Lower lobe of right lung (tissue), 2 donors: ENCODE measurements around the gene C15orf40. TPM values are rescaled to one million over a fixed set of nuclear protein-coding genes. Genes with fewer than 3 reads are reported as not detected.
A peak's percentile ranks its signal among the peaks of the same experiment; 100 is the strongest.
"Not testable (repeated sequence)": the region's sequence is repeated elsewhere in the genome, so short reads cannot be mapped to it uniquely, and the experiment has no call there.

ENCODE experiments used
- ATAC-seq, 2 donors: fragments of 200-7000 bp; cut with Tn5 transposase; one replicate each; pipeline ENCODE4 v1.9.1; 2020 to 2022; ENCODE audit warnings: mild to moderate bottlenecking in 2 of 2, moderate library complexity in 2 of 2
- DNase-seq: peaks from one replicate; pipeline ENCODE4 v3.0.0-alpha.2; 2020
- H3K27ac ChIP-seq: fragments of 200-600 bp; one replicate; pipeline ENCODE4 v1.8.0; 2022
- H3K27me3 ChIP-seq: fragments of 200-600 bp; one replicate; pipeline ENCODE4 v1.8.0; 2022; ENCODE audit warnings: low read depth
- H3K36me3 ChIP-seq: fragments of 200-600 bp; one replicate; pipeline ENCODE4 v1.8.0; 2022; ENCODE audit warnings: mild to moderate bottlenecking
- H3K4me1 ChIP-seq: fragments of 200-600 bp; one replicate; pipeline ENCODE4 v1.8.0; 2022
- H3K4me3 ChIP-seq: fragments of 200-600 bp; one replicate; pipeline ENCODE4 v1.8.0; 2022; ENCODE audit warnings: mild to moderate bottlenecking
- H3K9me3 ChIP-seq: fragments of 200-600 bp; one replicate; pipeline ENCODE4 v1.8.0; 2022
- CTCF ChIP-seq: fragments of 200-600 bp; IDR thresholded peaks from one replicate; pipeline ENCODE4 v1.8.0; 2022; ENCODE audit warnings: antibody characterized with exemption, mild to moderate bottlenecking
- intact Hi-C: fragments of 100-400 bp; cut with DNase I; formaldehyde crosslinking; loops from one replicate; pipeline ENCODE4 v1.11.0; 2022
- total RNA-seq: library from RNA; stranded (reverse); fragmentation: NEBNext Ultra II Directional; extraction: Animal tissue kit (Norgen Biotek cat#: 25700); gene quantifications from one replicate; pipeline ENCODE4 v1.2.1, GENCODE V29; 2021
- donor health status: DM: no; HTN: yes; CAD: no; lungs with severe emphysema.

Gene C15orf40
- total RNA-seq, 1 donor from 2014 or later, result 17.8 TPM

- H3K4me1 ChIP-seq, result peaks cover 30% of the 10 kb centered on the region
- ATAC-seq (peak; percentile 90 to 91), DNase-seq (peak; percentile 80)
- peak overlapping the region; percentile 88 for H3K4me3 ChIP-seq
- peak overlapping the region; percentile 85 for H3K27ac ChIP-seq
- intact Hi-C loops, result no loop called here
- H3K36me3 ChIP-seq, result peaks cover 38% of the 10 kb centered on the region
- no peaks in the 10 kb centered on the region for H3K27me3 ChIP-seq
- H3K9me3 ChIP-seq, result no peaks in the 10 kb centered on the region
- TF ChIP-seq CTCF, result peak; percentile 78
Measured at GRCh38 chr15:83010709-83011270, 649 bp downstream of the C15orf40 start.

GRCh38 chr15:83000672-83001031 is 10.8 kb downstream of the C15orf40 start:
- H3K4me1 ChIP-seq, DNase-seq, H3K27me3 ChIP-seq, H3K27ac ChIP-seq, H3K4me3 ChIP-seq, intact Hi-C loops, ATAC-seq, H3K9me3 ChIP-seq: not testable (repeated sequence)
- peaks cover 18% of the 10 kb centered on the region for H3K36me3 ChIP-seq

GRCh38 chr15:82999905-83000671 is 11.4 kb downstream of the C15orf40 start:
- Histone ChIP-seq H3K9me3 (no peaks in the 10 kb centered on the region), H3K4me1 (peaks cover 8% of the 10 kb centered on the region), H3K4me3 (peak overlapping the region; percentile 28), H3K27ac (peak overlapping the region; percentile 36), H3K27me3 (no peaks in the 10 kb centered on the region), H3K36me3 (peaks cover 12% of the 10 kb centered on the region)
- DNase-seq (no peak), ATAC-seq (peak; percentile 63 to 72)
- peak; percentile 31 for TF ChIP-seq CTCF
- intact Hi-C loops, result no loop called here

GRCh38 chr15:82999426-82999825 is 12.0 kb downstream of the C15orf40 start:
- no peak overlapping the region for H3K27ac ChIP-seq
- no peaks in the 10 kb centered on the region for H3K9me3 ChIP-seq
- H3K36me3 ChIP-seq, result peaks cover 5% of the 10 kb centered on the region
- no peaks in the 10 kb centered on the region for H3K27me3 ChIP-seq
- intact Hi-C loops, result no loop called here
- TF ChIP-seq CTCF, result no peak
- ATAC-seq, result no peak
- peaks cover 8% of the 10 kb centered on the region for H3K4me1 ChIP-seq
- no peak for DNase-seq
- no peak overlapping the region for H3K4me3 ChIP-seq

GRCh38 chr15:82995938-82996337 is 15.5 kb downstream of the C15orf40 start:
- intact Hi-C loops, result no loop called here
- Histone ChIP-seq H3K36me3 (peaks cover 11% of the 10 kb centered on the region), H3K4me1 (peaks cover 8% of the 10 kb centered on the region), H3K9me3 (no peaks in the 10 kb centered on the region), H3K4me3 (no peak overlapping the region), H3K27ac (no peak overlapping the region), H3K27me3 (no peaks in the 10 kb centered on the region)
- no peak for DNase-seq
- no peak for ATAC-seq
- TF ChIP-seq CTCF, result no peak

- Histone ChIP-seq H3K9me3 (no peaks in the 10 kb centered on the region), H3K36me3 (peaks cover 16% of the 10 kb centered on the region), H3K4me1 (peaks cover 6% of the 10 kb centered on the region), H3K4me3 (no peak overlapping the region), H3K27me3 (no peaks in the 10 kb centered on the region), H3K27ac (no peak overlapping the region)
- ATAC-seq (no peak), DNase-seq (no peak)
- intact Hi-C loops, result no loop called here
- TF ChIP-seq CTCF, result no peak
Measured at GRCh38 chr15:82995076-82995475, 16.4 kb downstream of the C15orf40 start.
